ENCODE data around the gene KIF3C. TPM values are rescaled to one million over a fixed set of nuclear protein-coding genes. Genes with fewer than 3 reads are reported as not detected.
"Not testable (repeated sequence)": the region's sequence is repeated elsewhere in the genome, so short reads cannot be mapped to it uniquely, and the experiment has no call there.

KIF3C gene
- total and polyA plus RNA-seq, 2 experiments from 2014 or later: 8.4 to 10.9 TPM

DNA sequence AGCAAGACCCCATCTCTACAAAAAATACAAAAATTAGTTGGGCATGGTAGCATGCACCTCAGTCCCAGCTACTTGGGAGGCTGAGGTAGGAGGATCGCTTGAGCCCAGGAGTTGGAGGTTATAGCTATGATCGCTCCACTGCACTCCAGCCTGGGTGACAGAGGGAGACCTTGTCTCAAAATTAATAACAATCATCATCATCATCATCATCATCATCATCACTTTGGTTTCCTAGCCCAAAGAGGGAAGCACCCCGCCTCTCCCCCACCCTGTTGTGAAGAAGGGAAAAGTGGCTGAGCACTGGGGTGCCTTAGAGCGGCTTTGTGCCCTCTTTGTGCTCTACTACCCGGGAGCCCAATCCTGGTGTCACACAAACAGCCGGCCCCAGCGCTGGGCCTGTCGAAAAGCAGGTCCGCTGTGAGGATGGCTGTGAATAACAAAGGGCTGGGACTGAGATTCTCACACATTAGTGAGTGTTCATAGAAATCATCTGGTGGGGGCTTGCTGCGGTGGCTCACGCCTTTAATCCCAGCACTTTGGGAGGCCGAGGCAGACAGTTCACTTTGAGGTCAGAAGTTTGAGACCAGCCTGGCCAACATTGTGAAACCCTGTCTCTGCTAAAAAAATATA, 61.4 kb downstream of the KIF3C start:
- WGBS (ENCODE audit: low lambda C conversion rate, missing lambda C conversion rate): 81% methylated on average over 12 of the region's 12 CpGs
- no peaks in the 10 kb centered on the region for H3K9me2 ChIP-seq (replicated peaks; ENCODE audit: insufficient read depth)
- no peak for DNase-seq (ENCODE audit: low spot score)
- no peaks in the 10 kb centered on the region for H4K20me1 ChIP-seq (ENCODE audit: insufficient read depth, poor library complexity, severe bottlenecking)
- TF ChIP-seq CTCF (IDR thresholded peaks at IDR 0.05; ENCODE audit: poor library complexity) (no peak), EZH2 (IDR thresholded peaks at IDR 0.05; ENCODE audit: borderline replicate concordance) (no peak), EZH2phosphoT487 (IDR thresholded peaks at IDR 0.05; ENCODE audit: low read depth, severe bottlenecking, unreplicated experiment) (no peak)
- H3K4me1 ChIP-seq (ENCODE audit: insufficient read depth): no peaks in the 10 kb centered on the region
- H3K27me3 ChIP-seq: no peaks in the 10 kb centered on the region
- no peaks in the 10 kb centered on the region for H3K36me3 ChIP-seq (replicated peaks; ENCODE audit: insufficient read depth, low read depth)
- no peak overlapping the region for H3K4me3 ChIP-seq
- H3K4me2 ChIP-seq: no peak overlapping the region
- H3K27ac ChIP-seq: no peak overlapping the region
- H3K79me2 ChIP-seq: no peaks in the 10 kb centered on the region
- H3K9me3 ChIP-seq (ENCODE audit: low read depth): no peaks in the 10 kb centered on the region
- no peak overlapping the region for H2AFZ ChIP-seq

GRCh38 chr2:25920336-25920735, 62.0 kb downstream of the KIF3C start:
- H3K4me1 ChIP-seq (ENCODE audit: insufficient read depth): no peaks in the 10 kb centered on the region
- H3K36me3 ChIP-seq (replicated peaks; ENCODE audit: insufficient read depth, low read depth): no peaks in the 10 kb centered on the region
- DNase-seq (ENCODE audit: low spot score): no peak
- H3K4me2 ChIP-seq: no peak overlapping the region
- no peaks in the 10 kb centered on the region for H3K9me2 ChIP-seq (replicated peaks; ENCODE audit: insufficient read depth)
- no peaks in the 10 kb centered on the region for H3K9me3 ChIP-seq (ENCODE audit: low read depth)
- no peak overlapping the region for H3K27ac ChIP-seq
- no peaks in the 10 kb centered on the region for H3K79me2 ChIP-seq
- H4K20me1 ChIP-seq (ENCODE audit: insufficient read depth, poor library complexity, severe bottlenecking): no peaks in the 10 kb centered on the region
- H3K4me3 ChIP-seq: no peak overlapping the region
- 83% methylated on average over 5 of the region's 5 CpGs for WGBS (ENCODE audit: low lambda C conversion rate, missing lambda C conversion rate)
- TF ChIP-seq CTCF (IDR thresholded peaks at IDR 0.05; ENCODE audit: poor library complexity): no peak
- H3K27me3 ChIP-seq: no peaks in the 10 kb centered on the region
- H2AFZ ChIP-seq: no peak overlapping the region

DNA sequence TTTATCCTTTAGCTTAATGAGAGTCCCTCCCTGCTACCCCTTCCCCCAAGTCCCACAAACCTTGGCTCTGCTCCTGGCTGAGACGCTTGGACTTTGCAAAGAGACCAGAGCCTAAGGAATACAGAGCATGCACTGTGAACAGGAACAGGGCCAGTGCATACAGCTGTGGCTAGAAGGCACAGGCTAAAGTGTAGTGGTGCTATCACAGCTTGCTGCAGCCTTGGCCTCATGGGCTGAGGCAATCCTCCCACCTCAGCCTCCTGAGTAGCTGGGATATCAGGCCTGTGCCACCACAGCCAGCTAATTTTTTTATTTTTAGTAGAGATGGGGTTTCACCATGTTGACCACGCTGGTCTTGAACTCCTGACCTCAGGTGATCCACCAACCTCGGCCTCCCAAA, 64.5 kb downstream of the KIF3C start:
- Histone ChIP-seq H3K36me3 (replicated peaks; ENCODE audit: insufficient read depth, low read depth) (no peaks in the 10 kb centered on the region), H3K27ac (no peak overlapping the region), H3K4me1 (ENCODE audit: insufficient read depth) (peaks cover 5% of the 10 kb centered on the region), H3K4me3 (no peak overlapping the region), H3K4me2 (no peak overlapping the region), H2AFZ (no peak overlapping the region), H3K9me2 (replicated peaks; ENCODE audit: insufficient read depth) (no peaks in the 10 kb centered on the region), H4K20me1 (ENCODE audit: insufficient read depth, poor library complexity, severe bottlenecking) (no peaks in the 10 kb centered on the region), H3K27me3 (no peaks in the 10 kb centered on the region), H3K9me3 (ENCODE audit: low read depth) (no peaks in the 10 kb centered on the region), H3K79me2 (no peaks in the 10 kb centered on the region)
- no peak for TF ChIP-seq EZH2phosphoT487 (IDR thresholded peaks at IDR 0.05; ENCODE audit: low read depth, severe bottlenecking, unreplicated experiment)
- TF ChIP-seq CTCF (IDR thresholded peaks at IDR 0.05; ENCODE audit: poor library complexity): no peak
- no peak for TF ChIP-seq EZH2 (IDR thresholded peaks at IDR 0.05; ENCODE audit: borderline replicate concordance)
- DNase-seq (ENCODE audit: low spot score): no peak
- 95% methylated on average over 3 of the region's 3 CpGs for WGBS (ENCODE audit: low lambda C conversion rate, missing lambda C conversion rate)

GRCh38 chr2:25917411-25917810, 64.9 kb downstream of the KIF3C start:
- H3K79me2 ChIP-seq: not testable (repeated sequence)
- 88% methylated on average over 7 of the region's 7 CpGs for WGBS (ENCODE audit: low lambda C conversion rate, missing lambda C conversion rate)

DNA sequence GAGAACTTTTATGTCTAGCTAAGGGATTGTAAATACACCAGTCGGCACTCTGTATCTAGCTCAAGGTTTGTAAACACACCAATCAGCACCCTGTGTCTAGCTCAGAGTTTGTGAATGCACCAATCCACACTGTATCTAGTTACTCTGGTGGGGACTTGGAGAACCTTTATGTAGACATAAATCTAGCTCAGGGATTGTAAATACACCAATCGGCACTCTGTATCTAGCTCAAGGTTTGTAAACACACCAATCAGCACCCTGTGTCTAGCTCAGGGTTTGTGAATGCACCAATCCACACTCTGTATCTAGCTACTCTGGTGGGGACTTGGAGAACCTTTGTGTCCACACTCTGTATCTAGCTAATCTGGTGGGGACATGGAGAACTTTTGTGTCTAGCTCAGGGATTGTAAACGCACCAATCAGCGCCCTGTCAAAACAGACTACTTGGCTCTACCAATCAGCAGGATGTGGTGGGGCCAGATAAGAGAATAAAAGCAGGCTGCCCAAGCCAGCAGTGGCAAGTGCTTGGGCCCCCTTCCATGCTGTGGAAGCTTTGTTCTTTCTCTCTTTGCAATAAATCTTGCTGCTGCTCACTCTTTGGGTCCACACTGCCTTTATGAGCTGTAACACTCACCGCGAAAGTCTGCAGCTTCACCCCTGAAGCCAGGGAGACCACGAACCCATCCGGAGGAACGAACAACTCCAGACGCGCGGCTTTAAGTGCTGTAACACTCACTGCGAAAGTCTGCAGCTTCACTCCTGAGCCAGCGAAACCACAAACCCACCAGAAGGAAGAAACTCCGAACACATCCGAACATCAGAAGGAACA, 66.1 kb downstream of the KIF3C start:
- not testable (repeated sequence) for DNase-seq (ENCODE audit: low spot score); H3K27ac ChIP-seq; H3K4me1 ChIP-seq (ENCODE audit: insufficient read depth); H2AFZ ChIP-seq; H3K9me2 ChIP-seq (replicated peaks; ENCODE audit: insufficient read depth); H3K36me3 ChIP-seq (replicated peaks; ENCODE audit: insufficient read depth, low read depth); H3K27me3 ChIP-seq; H3K4me2 ChIP-seq; H3K9me3 ChIP-seq (ENCODE audit: low read depth); H3K4me3 ChIP-seq; H3K79me2 ChIP-seq; H4K20me1 ChIP-seq (ENCODE audit: insufficient read depth, poor library complexity, severe bottlenecking)
- whole genome bisulfite sequencing (ENCODE audit: low lambda C conversion rate, missing lambda C conversion rate): 72% methylated on average over 16 of the region's 16 CpGs

More at GRCh38 chr2:25917411-25917810, 64.9 kb downstream of the KIF3C start:
- not testable (repeated sequence) for H3K27me3 ChIP-seq; H3K36me3 ChIP-seq (replicated peaks; ENCODE audit: insufficient read depth, low read depth); H3K9me2 ChIP-seq (replicated peaks; ENCODE audit: insufficient read depth); DNase-seq (ENCODE audit: low spot score); H3K4me1 ChIP-seq (ENCODE audit: insufficient read depth); H3K27ac ChIP-seq; H4K20me1 ChIP-seq (ENCODE audit: insufficient read depth, poor library complexity, severe bottlenecking); H3K4me2 ChIP-seq; H3K4me3 ChIP-seq; H2AFZ ChIP-seq; H3K9me3 ChIP-seq (ENCODE audit: low read depth)

GRCh38 chr2:25915411-25915810, 66.9 kb downstream of the KIF3C start:
- H3K9me2 ChIP-seq (replicated peaks; ENCODE audit: insufficient read depth); H3K9me3 ChIP-seq (ENCODE audit: low read depth); H3K36me3 ChIP-seq (replicated peaks; ENCODE audit: insufficient read depth, low read depth); H3K27ac ChIP-seq; DNase-seq (ENCODE audit: low spot score); H3K4me3 ChIP-seq; H3K79me2 ChIP-seq; H2AFZ ChIP-seq; H3K4me2 ChIP-seq; H3K4me1 ChIP-seq (ENCODE audit: insufficient read depth); H4K20me1 ChIP-seq (ENCODE audit: insufficient read depth, poor library complexity, severe bottlenecking); H3K27me3 ChIP-seq: not testable (repeated sequence)
- 92% methylated on average over 16 of the region's 33 CpGs for WGBS (ENCODE audit: low lambda C conversion rate, missing lambda C conversion rate)

Measured in hepatocyte (in vitro differentiated cells).